SK-N-SH (cell line): ENCODE results near the gene NKX1-1. TPM values are rescaled to one million over a fixed set of nuclear protein-coding genes. Genes with fewer than 3 reads are reported as not detected.

Experiments used
- CTCF ChIA-PET: fragments of 300-600, 350-600 bp; formaldehyde crosslinking; extraction: SDS; loops from one replicate; lab custom pipeline; 2021; lab: Yijun Ruan, JAX
- POLR2A ChIA-PET: fragments of 350-600 bp; sonication (Branson Sonifier 250); formaldehyde crosslinking; extraction: SDS; loops from one replicate; lab custom pipeline; 2020; ENCODE audit warnings: antibody characterized with exemption, inconsistent platforms; lab: Yijun Ruan, JAX
- DNase-seq: peaks from one replicate; pipeline ENCODE4 v3.0.0; 2012
- H2AFZ ChIP-seq: fragments of 200-600 bp; sonication (generic); 2 replicates; pipeline ENCODE4 v1.8.1; 2016; ENCODE audit warnings: antibody characterized with exemption, mild to moderate bottlenecking, low read depth
- H3F3A ChIP-seq: fragments of 200-600 bp; sonication (generic); replicated peaks from 2 replicates; pipeline ENCODE3; 2016; ENCODE audit warnings: antibody characterized with exemption, mild to moderate bottlenecking; ENCODE audit not compliant: insufficient read depth
- H3K27ac ChIP-seq, 2 experiments: fragments of 200-500 bp in 1 of 2; fragments of 200-600 bp in 1 of 2; sonication (Bioruptor generic) in 1 of 2; sonication (generic), shearing (Covaris generic) in 1 of 2; 2 replicates each; pipeline versions ENCODE4 v1.5.1 to v1.6.1; 2014 to 2016; ENCODE audit warnings: low read depth in 2 of 2, inconsistent platforms in 1 of 2, low read length in 1 of 2, mild to moderate bottlenecking in 1 of 2, mixed read lengths in 1 of 2
- H3K27me3 ChIP-seq: fragments of 200-600 bp; sonication (generic), shearing (Covaris generic); 2 replicates; pipeline ENCODE4 v1.6.1; 2016; ENCODE audit warnings: mixed run types; ENCODE audit not compliant: insufficient read depth
- H3K36me3 ChIP-seq, 2 experiments: fragments of 200-500 bp in 1 of 2; fragments of 200-600 bp in 1 of 2; sonication (Bioruptor generic) in 1 of 2; sonication (generic) in 1 of 2; replicated peaks in 1 of 2; 2 replicates each; pipeline versions ENCODE3 to v1.5.1; 2014 to 2016; ENCODE audit warnings: low read length in 1 of 2, mild to moderate bottlenecking in 1 of 2; ENCODE audit not compliant: insufficient read depth in 2 of 2, control insufficient read depth in 1 of 2
- H3K4me1 ChIP-seq, 2 experiments: fragments of 200-500 bp in 1 of 2; fragments of 200-600 bp in 1 of 2; sonication (Bioruptor generic) in 1 of 2; sonication (generic), shearing (Covaris generic) in 1 of 2; 2 replicates each; pipeline versions ENCODE4 v1.5.1 to v1.6.1; 2014 to 2016; ENCODE audit warnings: low read depth in 1 of 2, low read length in 1 of 2, mixed run types in 1 of 2; ENCODE audit not compliant: insufficient read depth in 2 of 2, control insufficient read depth in 1 of 2
- H3K4me2 ChIP-seq: fragments of 200-600 bp; sonication (generic), shearing (Covaris generic); 2 replicates; pipeline ENCODE4 v1.6.1; 2017; ENCODE audit warnings: mixed run types
- H3K4me3 ChIP-seq, 2 experiments: fragments of 200-500 bp in 1 of 2; fragments of 200-600 bp in 1 of 2; sonication (Bioruptor generic) in 1 of 2; sonication (generic), shearing (Covaris generic) in 1 of 2; 2 replicates each; pipeline versions ENCODE4 v1.5.1 to v1.8.1; 2014 to 2016; ENCODE audit warnings: low read depth in 2 of 2, inconsistent platforms in 1 of 2, low read length in 1 of 2, mild to moderate bottlenecking in 1 of 2, mixed read lengths in 1 of 2, moderate library complexity in 1 of 2
- H3K79me2 ChIP-seq: fragments of 200-600 bp; sonication (generic); 2 replicates; pipeline ENCODE4 v1.8.1; 2017; ENCODE audit warnings: mild to moderate bottlenecking; ENCODE audit not compliant: insufficient read depth
- H3K9ac ChIP-seq: fragments of 200-600 bp; sonication (generic); 2 replicates; pipeline ENCODE4 v1.6.1; 2017; ENCODE audit warnings: mixed run types
- H3K9me2 ChIP-seq: fragments of 200-600 bp; sonication (generic); 2 replicates; pipeline ENCODE4 v1.6.1; 2017; ENCODE audit warnings: mixed run types
- H3K9me3 ChIP-seq: fragments of 200-600 bp; sonication (generic); 2 replicates; pipeline ENCODE4 v1.6.1; 2017; ENCODE audit warnings: mixed run types, mild to moderate bottlenecking, moderate library complexity
- H4K20me1 ChIP-seq: fragments of 200-600 bp; sonication (generic); 2 replicates; pipeline ENCODE4 v1.6.1; 2017; ENCODE audit warnings: mild to moderate bottlenecking, mixed run types; ENCODE audit not compliant: insufficient read depth
- ELF1 ChIP-seq: IDR thresholded peaks from 2 replicates; pipeline ENCODE4 v1.4.0; 2012
- EP300 ChIP-seq, 2 experiments: IDR thresholded peaks; 2 replicates each; pipeline versions ENCODE4 v1.4.0 to v1.6.1; 2012; ENCODE audit warnings: borderline replicate concordance in 1 of 2, low read depth in 1 of 2, low read length in 1 of 2
- EZH2phosphoT487 ChIP-seq: fragments of 200-600 bp; sonication (generic); IDR thresholded peaks from 2 replicates; pipeline ENCODE4 v1.6.1; 2017; ENCODE audit warnings: low read depth, mixed run types, mild to moderate bottlenecking, antibody characterized with exemption, moderate library complexity, borderline replicate concordance
- FOXM1 ChIP-seq: IDR thresholded peaks from 2 replicates; pipeline ENCODE4 v1.4.0; 2012; ENCODE audit warnings: low read depth, mild to moderate bottlenecking
- GABPA ChIP-seq: IDR thresholded peaks from 2 replicates; pipeline ENCODE4 v1.4.0; 2012; ENCODE audit warnings: low read depth, mild to moderate bottlenecking
- IRF3 ChIP-seq: fragments of 150-350 bp; IDR thresholded peaks from 2 replicates; pipeline ENCODE4 v1.6.1; 2016; ENCODE audit warnings: mild to moderate bottlenecking, low read depth, low read length
- MEF2A ChIP-seq: IDR thresholded peaks from 2 replicates; pipeline ENCODE4 v1.4.0; 2012; ENCODE audit warnings: low read depth, borderline replicate concordance
- MXI1 ChIP-seq: IDR thresholded peaks from 2 replicates; pipeline ENCODE4 v1.6.1; 2012; ENCODE audit warnings: mild to moderate bottlenecking, low read depth, low read length, improper control_type of control experiment
- NRF1 ChIP-seq: IDR thresholded peaks from 2 replicates; pipeline ENCODE4 v1.6.1; 2012; ENCODE audit warnings: low read depth, mild to moderate bottlenecking, low read length
- PBX3 ChIP-seq: IDR thresholded peaks from 2 replicates; pipeline ENCODE4; 2012
- RAD21 ChIP-seq: IDR thresholded peaks from 2 replicates; pipeline ENCODE4 v1.6.1; 2012; ENCODE audit warnings: mild to moderate bottlenecking, low read length
- RCOR1 ChIP-seq: fragments of 150-350 bp; IDR thresholded peaks from 2 replicates; pipeline ENCODE4 v1.6.1; 2017; ENCODE audit warnings: antibody characterized with exemption, low read length
- RFX5 ChIP-seq: IDR thresholded peaks from 2 replicates; pipeline ENCODE4 v1.6.1; 2012; ENCODE audit warnings: mild to moderate bottlenecking, improper control_type of control experiment, low read length
- RXRA ChIP-seq: IDR thresholded peaks from 2 replicates; pipeline ENCODE4 v1.4.0; 2012; ENCODE audit warnings: low read depth, mild to moderate bottlenecking, borderline replicate concordance
- SMC3 ChIP-seq: IDR thresholded peaks from 2 replicates; pipeline ENCODE4 v1.6.1; 2012; ENCODE audit warnings: low read depth, low read length, improper control_type of control experiment
- TAF1 ChIP-seq: IDR thresholded peaks from 2 replicates; pipeline ENCODE4 v1.6.1; 2012; ENCODE audit warnings: low read depth, mild to moderate bottlenecking, low read length, moderate library complexity, borderline replicate concordance
- TEAD4 ChIP-seq: IDR thresholded peaks from 2 replicates; pipeline ENCODE4 v1.4.0; 2012; ENCODE audit warnings: mild to moderate bottlenecking, borderline replicate concordance; ENCODE audit not compliant: insufficient read depth
- USF1 ChIP-seq: IDR thresholded peaks from 2 replicates; pipeline ENCODE4 v1.4.0; 2012; ENCODE audit warnings: low read depth, borderline replicate concordance
- USF2 ChIP-seq: fragments of 150-350 bp; IDR thresholded peaks from 2 replicates; pipeline ENCODE4 v1.6.1; 2017; ENCODE audit warnings: antibody characterized with exemption, low read length, low read depth, borderline replicate concordance
- YY1 ChIP-seq: IDR thresholded peaks from 2 replicates; pipeline ENCODE4 v1.4.0; 2012; ENCODE audit warnings: low read depth, mild to moderate bottlenecking
- ZBTB33 ChIP-seq: IDR thresholded peaks from 2 replicates; pipeline ENCODE4 v1.4.0; 2012; ENCODE audit warnings: low read depth, borderline replicate concordance
- WGBS: methylation state at CpG from one replicate; pipeline ENCODE4 v1.1.6; 2017; ENCODE audit warnings: low lambda C conversion rate; 5-methylcytosine and 5-hydroxymethylcytosine counted together
- polyA plus RNA-seq, 3 experiments: library from polyadenylated mRNA; depleted of rRNA; stranded (reverse); fragments of >200 nt; gene quantifications; 2 replicates each; pipeline ENCODE4 v1.2.3, GENCODE V29; 2012

The NKX1-1 gene
- polyA plus RNA-seq, 1 of the 3 experiments (the other 2 are of a cell fraction) = not detected

GRCh38 chr4:1409491-1410425 lies 3.5 kb upstream of the NKX1-1 start:
- ChIA-PET CTCF (interaction anchor here (1.0 to 2.5 kb wide), 3 partner anchors 54 to 220 kb away, joined by 3 to 8 read pairs (median 6); no protein-coding TSS in a partner anchor), POLR2A (no interaction called here)
- WGBS = under 1% methylated on average over 25 of the region's 27 CpGs
- peaks cover 76% of the 10 kb centered on the region for H3K27me3 ChIP-seq
- H3F3A ChIP-seq = no peaks in the 10 kb centered on the region
- peak; percentile 53 for DNase-seq
- no peaks in the 10 kb centered on the region for H3K4me1 ChIP-seq
- H3K36me3 ChIP-seq = no peaks in the 10 kb centered on the region
- no peak overlapping the region for H3K27ac ChIP-seq
- H3K79me2 ChIP-seq = no peaks in the 10 kb centered on the region
- H3K4me2 ChIP-seq = no peak overlapping the region
- H3K9me2 ChIP-seq = no peaks in the 10 kb centered on the region
- no peak overlapping the region for H3K4me3 ChIP-seq
- H3K9me3 ChIP-seq = no peaks in the 10 kb centered on the region
- H4K20me1 ChIP-seq = no peaks in the 10 kb centered on the region
- no peak for TF ChIP-seq NRF1
- no peak for TF ChIP-seq EP300 (IDR thresholded peaks at IDR 0.05; ENCODE audit: borderline replicate concordance in 1 of 2, low read depth in 1 of 2, low read length in 1 of 2)
- TF ChIP-seq MEF2A = no peak
- TF ChIP-seq, all 33 proteins: peak for 0
- H3K9ac ChIP-seq = no peak overlapping the region
- no peak overlapping the region for H2AFZ ChIP-seq

- H2AFZ ChIP-seq = no peak overlapping the region
- no peaks in the 10 kb centered on the region for H3K36me3 ChIP-seq
- peaks cover 82% of the 10 kb centered on the region for H3K27me3 ChIP-seq
- H3F3A ChIP-seq = no peaks in the 10 kb centered on the region
- no peak overlapping the region for H3K9ac ChIP-seq
- no peaks in the 10 kb centered on the region for H3K4me1 ChIP-seq
- no peaks in the 10 kb centered on the region for H4K20me1 ChIP-seq
- H3K9me2 ChIP-seq = no peaks in the 10 kb centered on the region
- ChIA-PET CTCF (interaction anchor here (1.0 to 2.5 kb wide), 3 partner anchors 53 to 220 kb away, joined by 3 to 8 read pairs (median 6); no protein-coding TSS in a partner anchor), POLR2A (no interaction called here)
- no peaks in the 10 kb centered on the region for H3K79me2 ChIP-seq
- H3K27ac ChIP-seq = no peak overlapping the region
- no peak overlapping the region for H3K4me2 ChIP-seq
- peak; percentile 30 for DNase-seq
- 5% methylated on average over 11 of the region's 14 CpGs for WGBS
- H3K9me3 ChIP-seq = no peaks in the 10 kb centered on the region
- no peak overlapping the region for H3K4me3 ChIP-seq
- TF ChIP-seq ELF1 (no peak), RXRA (no peak), NRF1 (no peak), GABPA (no peak), ZBTB33 (no peak), PBX3 (no peak), YY1 (no peak), IRF3 (no peak), USF1 (no peak), SMC3 (no peak), RAD21 (no peak), EZH2phosphoT487 (no peak), TAF1 (no peak), TEAD4 (no peak), FOXM1 (no peak), USF2 (no peak), MXI1 (no peak), RCOR1 (no peak), RFX5 (no peak)
Observed at GRCh38 chr4:1409079-1409478, 2.8 kb upstream of the NKX1-1 start.
